DMS 273 (cell line): ENCODE data around the gene PRRT4.

ENCODE experiments used
- DNase-seq: peaks from one replicate; lab custom pipeline; 2025; ENCODE audit not compliant: unreplicated experiment; lab: John Stamatoyannopoulos, UW

PRRT4 gene

DNA sequence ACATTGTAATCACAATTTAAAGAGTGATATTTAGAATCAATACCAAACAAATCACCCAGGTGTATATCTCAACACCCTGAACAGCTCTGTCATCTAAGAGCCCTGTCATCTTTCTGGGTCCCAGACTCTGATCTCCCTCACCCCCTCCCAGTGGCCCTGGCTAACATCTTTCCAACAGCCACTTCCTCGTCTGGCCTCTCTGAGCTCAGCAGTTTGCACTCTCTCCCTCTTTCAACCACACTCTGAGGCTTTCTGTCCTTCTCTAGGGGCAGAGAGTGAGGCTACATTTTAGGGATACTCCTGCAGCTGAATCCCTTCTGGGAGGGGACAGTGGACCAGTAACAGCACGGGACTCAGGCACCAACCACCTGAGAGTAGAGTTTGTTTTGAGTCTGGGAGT lies 17.1 kb upstream of the PRRT4 start:
- no peak for DNase-seq

DNA sequence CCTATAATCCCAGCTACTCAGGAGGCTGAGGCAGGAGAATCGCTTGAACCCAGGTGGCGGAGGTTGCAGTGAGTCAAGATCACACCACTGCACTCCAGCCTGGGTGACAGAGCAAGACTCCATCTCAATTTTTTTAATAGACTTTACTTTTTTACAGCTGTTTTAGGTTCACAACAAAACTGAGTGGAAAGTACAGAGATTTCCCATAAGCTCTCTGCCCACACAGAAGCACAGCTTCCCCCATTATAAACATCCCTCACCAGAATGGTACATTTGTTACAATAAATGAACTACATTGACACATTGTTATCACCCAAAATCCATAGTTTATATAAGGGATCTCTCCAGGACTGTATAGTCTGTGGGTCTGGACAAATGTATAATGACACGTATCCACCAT lies 14.6 kb upstream of the PRRT4 start:
- DNase-seq, result no peak

DNA sequence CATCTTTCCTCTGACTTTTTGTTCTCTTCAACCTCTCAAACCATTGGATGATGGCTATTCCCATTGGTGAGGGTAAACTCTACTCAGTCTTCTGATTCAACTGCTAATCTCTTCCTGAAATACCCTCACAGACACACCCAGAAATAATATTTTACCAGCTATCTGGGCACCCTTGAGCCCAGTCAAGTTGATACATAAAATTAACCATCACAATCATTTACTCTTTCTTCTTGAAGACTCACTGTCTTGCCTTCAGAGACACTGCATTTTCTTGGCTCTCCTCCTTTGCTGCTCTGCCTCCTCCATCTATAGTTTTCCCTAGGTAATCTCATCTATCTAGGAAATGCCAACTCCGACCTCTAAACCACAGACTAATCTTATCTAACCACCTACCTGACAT lies 12.6 kb upstream of the PRRT4 start:
- no peak for DNase-seq

DNA sequence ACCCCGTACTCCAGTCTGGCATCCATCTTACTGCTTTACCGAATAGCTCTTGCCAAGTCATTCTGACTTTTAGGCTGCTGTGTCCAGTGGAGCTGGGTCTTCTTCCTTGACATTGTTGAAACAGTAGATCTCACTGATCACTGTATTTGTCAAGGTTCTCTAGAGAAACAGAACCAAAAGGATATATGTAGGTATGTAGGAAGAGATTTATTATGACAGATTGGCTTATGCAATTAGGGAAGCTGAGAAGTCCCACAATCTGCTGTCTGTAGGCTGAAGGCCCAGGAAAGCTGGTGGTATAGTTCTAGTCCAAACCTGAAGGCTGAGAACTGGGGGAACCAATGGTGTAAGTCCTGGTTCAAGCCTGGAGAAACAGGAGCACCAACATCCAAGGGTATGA lies 12.1 kb upstream of the PRRT4 start:
- DNase-seq, result peak; percentile 73

DNA sequence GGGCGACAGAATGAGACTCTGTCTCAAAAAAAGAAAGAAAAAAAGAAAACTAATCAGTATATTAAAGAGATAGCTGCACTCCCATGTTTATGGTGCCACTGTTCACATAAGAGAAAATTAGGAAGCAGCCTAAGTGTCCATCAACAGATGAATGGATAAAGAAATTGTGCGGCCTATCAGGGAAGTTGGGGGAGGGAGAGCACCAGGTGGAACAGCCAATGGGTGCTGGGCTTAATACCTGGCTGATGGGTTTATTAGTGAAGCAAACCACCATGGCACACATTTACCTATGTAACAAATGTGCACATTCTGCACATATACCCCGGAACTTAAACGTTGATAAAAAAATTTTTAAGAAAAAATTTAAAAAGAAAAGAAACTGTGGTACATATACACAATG lies 9.0 kb upstream of the PRRT4 start:
- DNase-seq, result no peak

DNA sequence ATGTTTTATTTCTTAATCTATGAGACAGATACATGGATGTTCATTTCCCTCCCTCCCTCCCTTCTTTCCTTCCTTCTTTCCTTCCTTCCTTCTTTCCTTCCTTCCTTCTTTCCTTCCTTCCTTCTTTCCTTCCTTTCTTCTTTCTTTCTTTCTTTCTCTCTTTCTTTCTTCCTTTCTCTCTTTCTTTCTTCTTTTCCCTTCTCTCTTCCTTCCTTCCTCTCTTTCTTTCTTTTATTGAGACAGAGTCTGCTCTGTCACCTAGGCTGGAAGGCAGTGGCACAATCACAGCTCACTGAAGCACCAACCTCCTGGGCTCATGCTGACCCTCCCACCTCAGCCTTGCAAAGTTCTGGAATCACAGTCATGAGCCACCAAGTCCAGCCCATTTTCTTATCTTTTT lies 5.5 kb upstream of the PRRT4 start:
- no peak for DNase-seq

DNA sequence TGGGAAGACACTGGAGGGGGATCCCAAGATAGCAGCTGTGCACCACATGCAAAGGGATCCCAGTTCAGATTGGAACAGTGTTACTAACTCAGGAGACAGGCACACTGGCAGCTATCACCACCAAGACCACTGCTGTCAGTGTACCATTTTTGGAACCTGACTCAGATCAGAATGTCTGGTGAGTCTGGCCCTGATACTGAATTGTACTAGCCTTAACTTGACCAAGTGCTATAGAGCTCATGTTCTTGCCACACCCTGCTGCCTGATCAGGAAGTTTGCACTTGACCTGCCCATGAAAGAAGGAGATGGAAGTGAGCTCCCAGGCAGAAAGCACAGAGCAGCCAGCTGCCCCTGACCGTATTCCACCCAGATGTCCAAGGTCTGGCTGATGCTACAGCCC lies 4.8 kb upstream of the PRRT4 start:
- no peak for DNase-seq

DNA sequence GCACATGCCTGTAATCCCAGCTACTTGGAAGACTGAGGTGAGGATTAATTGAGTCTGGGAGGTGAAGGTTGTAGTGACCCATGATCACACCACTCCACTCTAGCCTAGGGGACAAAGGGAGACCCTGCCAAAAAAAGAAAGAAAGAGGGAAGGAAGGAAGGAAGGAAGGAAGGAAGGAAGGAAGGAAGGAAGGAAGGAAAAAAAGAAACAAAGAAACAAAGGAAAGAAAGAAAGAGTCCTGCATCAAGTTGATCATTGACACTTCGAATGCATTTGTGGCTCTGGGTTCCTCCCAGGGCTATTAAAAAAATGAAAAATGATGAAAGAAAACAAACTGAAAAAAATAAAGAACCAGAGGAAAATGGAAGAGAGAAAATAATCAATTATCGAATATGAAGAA lies 3.9 kb upstream of the PRRT4 start:
- no peak for DNase-seq

DNA sequence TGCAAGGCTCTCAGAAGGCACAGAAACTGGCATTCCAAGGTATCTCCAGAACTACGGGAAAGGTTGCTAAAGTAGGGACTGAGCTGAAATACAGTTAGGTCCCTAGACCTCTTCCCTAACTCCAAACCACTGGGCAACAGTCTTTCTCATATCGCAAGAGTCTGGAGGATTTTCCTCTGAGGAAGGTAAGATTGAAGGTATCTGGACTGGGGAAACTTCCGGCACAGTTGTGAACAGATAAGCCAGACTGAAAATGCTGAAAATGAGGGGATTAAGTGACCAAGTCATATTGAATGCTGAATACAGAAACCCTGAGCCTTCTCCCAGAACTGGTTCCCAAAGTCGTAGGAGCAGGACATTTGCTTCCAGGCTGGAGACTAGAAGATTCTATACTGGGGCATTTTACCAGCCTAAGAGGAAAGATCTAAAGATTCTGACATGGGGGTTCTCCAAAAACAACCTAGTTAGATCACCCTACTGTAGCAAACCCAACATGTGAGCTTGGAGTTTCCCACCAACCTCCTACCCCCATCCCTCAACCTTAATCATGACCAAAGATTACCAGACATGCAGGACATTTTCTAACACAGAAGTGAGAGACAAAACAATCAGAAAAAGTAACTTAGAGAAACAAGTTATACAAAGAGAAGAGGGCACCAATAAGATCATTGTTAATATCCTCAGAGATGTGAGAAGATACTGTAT lies 2.8 kb upstream of the PRRT4 start:
- DNase-seq, result no peak

DNA sequence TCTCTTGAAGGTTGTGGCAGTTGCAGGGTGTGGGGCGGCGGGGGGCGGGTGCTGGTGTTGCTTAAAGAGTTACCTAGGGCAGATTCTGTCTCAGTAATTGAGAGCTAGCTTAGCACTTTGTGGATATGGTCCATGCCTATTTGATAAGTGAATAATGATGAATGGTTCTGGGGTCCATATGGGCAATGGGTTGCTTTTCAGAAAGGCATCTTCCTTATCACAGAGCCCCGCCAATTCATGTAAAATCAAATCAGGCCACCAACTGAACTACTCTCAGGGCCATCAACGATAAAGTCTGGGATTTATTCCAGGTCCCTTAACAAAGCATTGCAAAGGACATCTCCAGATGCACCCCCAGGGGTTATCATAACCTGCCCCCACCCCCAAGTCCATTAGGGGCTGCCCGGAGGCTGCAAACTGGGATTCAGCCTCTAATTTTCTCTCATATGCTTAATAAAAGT lies 1.8 kb upstream of the PRRT4 start:
- no peak for DNase-seq

DNA sequence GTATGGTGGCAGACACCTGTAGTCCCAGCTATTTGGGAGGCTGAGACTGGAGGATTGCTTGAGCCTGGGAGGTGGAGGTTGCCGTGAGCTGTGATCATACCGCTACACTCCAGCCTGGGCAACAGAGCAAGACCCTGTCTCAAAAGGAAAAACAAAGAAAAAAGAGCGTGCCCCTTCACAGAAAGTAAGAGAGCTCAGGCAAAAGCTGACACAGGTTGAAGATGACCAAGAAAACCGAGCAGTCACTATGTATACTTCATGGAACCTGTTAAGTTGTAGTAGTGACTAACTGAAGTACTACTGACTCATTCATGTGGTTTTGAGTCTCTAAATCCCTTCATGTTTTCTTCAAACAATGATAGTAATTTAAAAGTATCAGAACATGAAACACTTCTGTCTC lies 1.2 kb upstream of the PRRT4 start:
- DNase-seq, result no peak

DNA sequence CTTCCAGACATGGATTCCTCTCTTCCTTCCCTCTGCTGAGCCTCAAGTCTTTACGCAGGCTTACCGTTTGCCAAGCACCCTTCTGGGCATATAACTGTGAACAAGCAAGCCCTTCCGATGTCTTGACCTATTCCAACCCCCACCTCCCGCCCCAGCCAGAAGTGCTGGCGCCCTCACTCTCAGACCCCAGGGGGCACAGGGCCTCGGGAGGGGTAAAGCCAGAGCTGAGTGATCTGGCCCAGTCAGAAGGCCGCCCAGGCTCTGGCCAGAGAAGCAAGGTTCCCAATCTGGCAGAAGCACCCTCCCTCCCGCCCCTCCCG lies 1.2 kb downstream of the PRRT4 start:
- DNase-seq, result no peak

DNA sequence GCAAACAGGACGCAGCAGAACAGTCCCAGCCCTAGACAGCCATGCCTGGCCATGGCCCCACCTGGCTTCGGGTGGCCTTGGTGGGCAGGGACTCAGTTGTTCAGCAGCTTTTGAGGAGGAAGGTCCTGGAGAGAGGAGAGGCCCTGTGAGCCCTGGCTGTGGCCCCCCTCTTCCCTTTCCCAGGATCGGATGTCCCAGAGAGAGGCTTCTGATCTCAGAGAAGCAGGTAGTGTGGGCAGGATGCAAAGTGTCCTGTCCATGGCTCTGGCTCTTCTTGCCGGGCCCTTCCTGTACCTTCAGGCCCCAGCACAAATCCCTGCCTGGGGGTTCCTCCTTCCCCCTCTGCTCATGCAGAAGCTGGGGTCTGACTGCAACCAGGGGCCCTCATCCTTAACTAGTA lies 1.6 kb downstream of the PRRT4 start:
- DNase-seq, result no peak

DNA sequence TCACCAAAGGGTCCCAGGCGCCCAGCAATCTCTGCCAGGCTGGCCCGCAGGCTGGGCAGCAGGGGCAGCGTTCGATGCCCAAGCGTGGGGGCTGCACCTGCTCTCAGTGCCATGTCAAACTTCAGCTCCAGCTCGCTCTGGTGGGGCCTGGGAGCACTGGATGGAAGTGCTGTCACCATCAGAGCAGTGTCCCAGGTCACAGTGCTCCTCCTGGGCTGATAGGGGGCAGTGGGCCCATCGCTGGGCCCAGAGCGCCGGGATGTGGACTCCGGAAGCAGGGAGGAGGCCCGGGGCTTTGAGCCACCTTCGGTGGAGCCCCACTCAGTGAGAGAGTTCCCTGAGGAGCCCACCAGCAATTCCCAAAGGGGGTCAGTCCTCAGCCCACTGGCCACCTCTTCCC lies 2.2 kb downstream of the PRRT4 start:
- DNase-seq, result no peak

DNA sequence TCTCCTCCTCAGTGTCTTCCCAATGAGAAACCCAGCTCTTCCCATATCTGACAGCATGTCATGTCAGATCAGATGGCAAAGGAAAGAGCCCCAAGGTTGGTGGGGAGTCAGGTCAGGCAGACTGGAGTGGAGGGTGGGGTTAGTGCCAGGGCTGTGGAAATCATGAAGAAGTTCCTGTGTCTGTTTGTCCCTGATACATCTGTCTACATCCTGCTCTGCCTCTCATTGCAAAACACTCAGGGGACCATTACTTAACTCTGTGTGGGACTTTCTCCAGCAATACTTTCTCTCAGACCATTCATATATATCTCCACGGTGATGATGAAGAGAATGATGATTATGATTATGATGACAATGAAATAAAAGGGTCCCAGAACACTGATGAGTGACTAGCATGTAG lies 3.3 kb downstream of the PRRT4 start:
- DNase-seq, result no peak

DNA sequence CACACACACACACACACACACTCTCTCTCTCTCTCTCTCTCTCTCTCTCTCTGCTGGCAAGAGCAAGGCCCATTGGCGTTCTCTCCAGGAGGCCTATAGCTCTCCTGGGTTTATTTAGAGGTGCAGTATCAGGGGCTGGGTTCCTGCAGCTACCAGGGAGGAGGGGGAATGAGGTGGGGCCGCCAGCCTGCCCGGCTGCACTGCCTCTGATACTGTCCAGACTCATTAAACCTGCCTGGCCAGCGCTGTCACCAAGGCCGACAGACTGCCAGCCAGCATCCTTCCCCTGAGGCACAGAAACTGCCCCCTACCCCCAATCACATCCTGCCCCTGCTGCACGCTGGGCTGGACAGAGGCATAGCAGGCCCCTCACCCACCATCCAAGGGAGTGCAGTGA lies 4.3 kb downstream of the PRRT4 start:
- DNase-seq, result no peak

DNA sequence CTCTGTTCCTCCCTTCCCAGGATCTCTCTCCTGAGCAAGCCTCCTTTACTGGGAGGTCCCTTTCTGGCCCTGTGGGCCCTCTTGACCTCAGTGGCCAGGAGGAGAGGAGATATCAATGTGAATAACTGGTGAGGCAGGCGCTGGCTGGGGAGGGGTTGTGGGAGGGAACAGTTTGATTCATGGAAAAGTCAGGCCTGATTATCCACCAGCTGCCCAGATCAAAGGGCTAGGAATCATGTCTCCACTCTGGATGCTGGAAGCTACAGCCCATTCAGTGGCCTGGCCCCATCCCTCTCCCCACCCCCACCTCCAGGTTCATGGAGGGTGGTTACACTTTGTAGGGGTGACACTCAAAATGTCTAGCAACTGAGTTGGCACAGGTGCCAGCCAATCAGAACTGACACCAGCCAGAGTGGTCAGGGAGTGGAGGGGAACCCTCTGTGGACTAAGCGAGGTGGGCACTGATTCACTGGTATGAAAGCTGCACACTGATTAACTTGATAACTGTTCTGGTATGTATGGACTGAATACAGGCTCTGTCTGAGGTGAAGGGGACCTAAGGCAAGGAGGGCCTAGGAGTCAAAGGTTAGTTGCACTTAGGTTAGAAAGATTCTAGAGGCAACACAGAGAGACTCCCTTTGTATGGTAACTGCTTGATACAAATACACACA lies 4.8 kb downstream of the PRRT4 start:
- DNase-seq, result no peak

DNA sequence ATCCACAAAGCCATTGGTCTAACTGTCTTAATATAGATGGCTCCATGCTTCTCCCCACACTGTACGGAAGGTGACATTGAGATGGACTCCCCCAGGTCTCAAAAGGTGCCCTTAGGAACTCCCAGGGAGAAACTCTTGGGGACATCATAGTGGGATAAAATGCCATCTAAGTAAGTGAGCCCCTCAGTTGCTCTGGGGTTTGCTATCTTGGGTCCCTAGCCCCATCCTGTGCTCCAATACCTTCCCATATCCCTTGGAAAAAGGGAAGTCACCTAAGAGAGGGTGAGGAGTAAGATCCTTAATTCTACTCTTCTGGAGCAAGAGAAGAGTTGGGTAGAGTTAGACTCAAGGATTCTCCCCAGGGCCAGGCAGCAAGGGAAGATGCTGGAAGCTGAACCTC lies 7.9 kb downstream of the PRRT4 start:
- no peak for DNase-seq

DNA sequence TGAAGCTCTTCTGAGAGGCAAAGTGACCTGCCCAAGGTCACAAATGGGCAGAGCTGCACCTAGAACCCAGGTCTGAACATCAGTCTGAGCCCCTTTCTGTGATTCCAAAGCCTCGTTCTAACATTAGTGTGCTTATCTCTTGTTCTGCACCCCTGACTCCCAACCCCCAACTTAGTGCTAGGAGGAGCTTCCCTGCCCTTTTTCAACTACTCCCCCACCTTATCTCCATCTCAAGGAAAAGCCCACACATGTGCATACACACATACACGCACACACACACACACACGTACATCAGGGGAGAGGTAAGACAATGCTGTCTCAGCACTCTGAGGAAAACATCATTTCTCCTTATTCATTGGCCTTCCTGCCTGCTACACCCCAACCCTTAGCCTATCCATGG lies 8.3 kb downstream of the PRRT4 start:
- no peak for DNase-seq

DNA sequence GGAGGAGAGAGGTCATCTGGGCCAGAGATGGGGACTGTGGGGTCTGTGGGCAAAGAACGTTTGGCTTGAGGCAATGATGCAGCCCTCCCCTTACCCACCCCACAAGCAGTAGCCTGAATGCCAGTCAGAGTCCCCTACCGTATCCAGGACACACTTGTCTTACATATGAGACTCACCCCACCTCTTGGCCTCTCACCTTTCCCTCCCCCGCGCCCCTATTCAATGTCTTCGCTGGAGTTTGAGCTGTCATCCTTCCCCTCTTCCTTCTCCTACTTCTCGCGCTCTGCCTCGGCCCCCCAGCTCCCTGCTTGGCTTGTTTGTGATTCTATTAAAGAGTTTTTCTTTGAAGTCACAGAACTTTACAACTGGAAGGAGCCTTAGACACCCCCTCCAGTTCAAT lies 8.9 kb downstream of the PRRT4 start:
- no peak for DNase-seq

DNA sequence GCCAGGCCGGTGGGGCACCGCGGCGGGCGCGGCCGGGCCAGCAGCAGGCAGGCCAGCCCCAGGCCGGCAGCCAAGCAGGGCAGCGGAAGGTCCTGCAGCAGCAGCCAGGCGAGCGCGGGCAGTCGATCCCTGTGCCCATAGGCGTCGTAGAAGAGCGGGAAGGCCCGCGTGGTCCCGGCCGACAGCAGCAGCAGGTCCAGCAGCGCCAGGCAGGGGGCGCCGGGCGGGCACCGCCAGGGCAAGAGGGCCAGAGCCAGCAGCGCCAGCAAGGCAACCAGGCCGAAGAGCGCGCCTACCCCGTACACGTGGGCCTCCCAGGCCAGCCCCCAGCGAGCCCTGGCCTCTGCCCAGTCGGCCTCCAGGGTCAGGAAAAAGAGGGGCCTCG lies 9.3 kb downstream of the PRRT4 start:
- peak; percentile 67 for DNase-seq

DNA sequence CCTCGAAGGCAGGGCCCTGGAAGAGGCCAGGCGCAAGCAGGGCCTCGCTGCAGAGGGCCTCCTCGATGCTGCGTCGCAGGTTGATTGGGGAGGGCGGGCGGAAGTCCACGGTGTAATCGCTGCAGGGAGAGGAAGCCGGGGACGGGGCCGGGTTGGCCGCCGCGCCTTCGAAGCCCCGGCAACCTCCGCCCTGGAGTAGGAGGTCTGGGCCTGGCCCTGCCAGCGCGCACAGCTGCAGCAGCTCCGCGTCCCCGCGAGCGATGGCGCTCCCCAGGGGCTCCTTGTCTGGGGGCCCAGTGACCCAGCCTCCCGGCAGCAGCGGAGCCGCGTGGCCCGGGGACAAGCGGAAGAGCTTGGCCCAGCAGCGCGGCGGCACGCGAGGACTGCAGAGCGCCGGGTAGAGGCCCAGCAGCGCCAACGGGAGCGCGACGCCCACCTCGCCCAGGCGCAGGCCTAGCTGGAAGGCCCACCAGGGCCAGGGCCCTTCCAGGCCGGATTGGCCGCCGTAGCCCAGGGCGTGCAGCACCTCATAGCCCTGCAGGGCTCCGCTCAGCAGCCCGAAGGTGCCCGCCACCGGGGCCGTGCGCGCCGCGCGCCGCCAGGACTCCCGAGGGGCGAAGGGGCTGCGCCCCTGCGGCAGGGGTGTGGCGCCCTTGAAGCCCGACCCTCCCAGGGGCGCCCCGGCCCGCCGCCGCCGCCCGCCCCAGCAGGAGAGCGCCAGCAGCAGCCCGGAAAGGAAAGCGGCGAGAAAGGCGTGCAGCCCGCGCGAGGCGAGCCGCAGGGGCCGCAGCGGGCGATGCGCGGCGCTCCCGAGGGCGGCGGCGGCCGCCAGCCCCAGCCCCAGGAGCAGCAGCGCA lies 10.0 kb downstream of the PRRT4 start:
- DNase-seq, result no peak
